ENCODE measurements around the gene HEXIM2.

Gene HEXIM2

DNA sequence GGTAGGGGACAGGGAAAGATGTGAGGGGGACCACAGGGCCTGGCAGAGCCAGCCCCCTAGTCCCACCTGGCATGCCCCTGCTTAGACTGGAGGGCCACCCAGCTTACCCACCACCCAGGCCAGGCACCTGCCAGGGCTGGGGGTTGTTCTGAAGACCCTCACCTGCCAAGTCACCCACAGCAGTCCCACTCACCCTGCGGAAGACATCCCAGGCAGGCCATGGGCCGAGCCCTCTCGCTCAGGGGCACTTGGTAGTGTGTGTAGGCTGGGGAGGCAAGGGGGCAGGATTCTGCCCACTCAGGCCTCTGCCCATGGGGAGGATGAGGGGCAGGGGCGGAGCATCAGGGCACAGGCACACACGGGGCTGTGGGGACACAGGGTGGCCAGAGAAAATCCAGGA lies 33.3 kb upstream of the HEXIM2 start:
- DNase-seq = no peak

GRCh38 chr17:45128989-45129388 lies 32.7 kb upstream of the HEXIM2 start:
- no peak for DNase-seq

- no peak for DNase-seq
Observed at GRCh38 chr17:45129426-45129939, 32.2 kb upstream of the HEXIM2 start.

- no peak for DNase-seq
Observed at GRCh38 chr17:45129940-45130680, 31.6 kb upstream of the HEXIM2 start.

GRCh38 chr17:45130681-45131615 lies 30.7 kb upstream of the HEXIM2 start:
- DNase-seq = no peak

- peak in 1 of 2 donors; percentile 26 for DNase-seq
Observed at GRCh38 chr17:45131616-45132319, 29.9 kb upstream of the HEXIM2 start.

- no peak for DNase-seq
Observed at GRCh38 chr17:45132320-45132571, 29.4 kb upstream of the HEXIM2 start, which contains the start of gene PLCD3. Gene PLCD3 (minus strand): TSS chr17:45132515. CDS start chr17:45132410, 105 bp downstream.

DNA sequence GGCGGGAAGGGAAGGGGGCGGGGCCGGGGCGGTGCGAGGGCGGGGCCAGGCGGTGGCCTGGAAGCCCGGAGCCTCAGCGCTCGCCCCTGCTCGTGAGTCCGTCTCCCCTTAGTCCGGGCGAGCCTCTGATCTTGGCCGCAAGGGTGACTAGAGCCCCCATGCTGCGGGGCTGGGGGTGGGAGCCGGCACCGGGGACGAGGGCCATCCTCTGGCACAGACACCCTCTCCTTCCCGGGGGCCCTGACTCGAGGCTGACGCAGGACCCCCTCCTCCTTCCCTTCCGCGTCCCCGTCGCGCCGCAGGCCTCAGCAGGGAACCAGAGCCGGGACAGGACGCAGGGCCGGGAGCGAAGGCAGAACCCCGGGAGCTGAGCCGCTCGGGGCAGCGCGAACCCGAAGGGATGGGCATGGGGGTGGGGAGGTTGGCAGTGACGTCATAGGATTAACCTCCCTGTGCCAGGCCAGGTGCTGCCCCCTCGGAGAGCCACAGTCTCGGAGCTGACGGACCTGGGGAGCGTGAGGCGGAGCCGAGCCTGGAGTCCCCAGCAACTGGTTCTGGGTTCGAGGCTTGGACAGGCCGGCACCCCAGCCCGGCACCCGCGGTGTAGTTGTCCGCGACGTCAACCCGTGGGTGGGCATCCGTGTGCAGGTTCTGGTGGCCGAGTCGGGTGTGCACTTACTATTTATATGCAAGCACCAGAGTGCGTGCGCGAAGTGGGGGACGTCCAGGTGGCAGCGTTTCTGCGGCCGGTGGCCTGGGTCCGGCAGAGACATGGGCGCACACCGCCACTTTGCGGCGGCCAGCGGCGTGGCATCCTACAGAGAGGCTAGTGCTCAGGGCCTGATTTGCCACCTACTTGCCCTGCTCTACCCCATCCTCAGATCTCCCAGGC lies 28.9 kb upstream of the HEXIM2 start:
- peak; percentile 55 to 66 for DNase-seq

- peak; percentile 97 to 100 for DNase-seq
Observed at GRCh38 chr17:45135192-45135977, 26.3 kb upstream of the HEXIM2 start, which contains the start of gene ACBD4. Gene ACBD4 (plus strand): TSS chr17:45135687. CDS start chr17:45136145, 458 bp downstream.

GRCh38 chr17:45135978-45136791 lies 25.5 kb upstream of the HEXIM2 start:
- no peak for DNase-seq

DNA sequence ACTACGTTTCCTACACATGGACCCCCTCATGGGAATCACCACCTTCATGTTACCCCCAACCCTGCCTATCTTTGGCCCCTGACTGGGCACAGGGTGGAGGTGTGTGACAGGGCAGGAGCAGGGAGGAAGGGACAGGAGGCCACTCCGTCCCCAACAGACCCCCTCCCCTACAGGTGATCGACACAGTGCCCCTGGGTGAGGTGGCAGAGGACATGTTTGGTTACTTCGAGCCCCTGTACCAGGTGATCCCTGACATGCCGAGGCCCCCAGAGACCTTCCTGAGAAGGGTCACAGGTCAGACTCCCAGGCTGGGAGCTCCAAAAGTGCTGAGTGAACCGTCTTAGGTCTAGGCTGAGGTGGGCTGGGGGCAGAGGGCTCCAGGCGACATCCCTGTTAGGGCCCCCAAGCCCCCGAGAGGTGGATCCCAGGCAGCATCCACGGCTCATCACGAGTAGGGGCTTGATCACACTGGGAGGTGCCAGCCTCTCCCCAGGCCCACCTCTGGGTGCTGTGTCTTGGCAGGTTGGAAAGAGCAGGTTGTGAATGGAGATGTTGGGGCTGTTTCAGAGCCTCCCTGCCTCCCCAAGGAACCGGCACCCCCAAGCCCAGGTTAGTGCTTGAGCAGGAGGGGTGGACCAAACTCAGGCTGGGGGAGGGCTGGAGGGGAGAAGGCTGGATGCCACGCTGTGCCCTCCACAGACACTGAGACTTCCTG lies 24.7 kb upstream of the HEXIM2 start:
- DNase-seq = no peak

DNA sequence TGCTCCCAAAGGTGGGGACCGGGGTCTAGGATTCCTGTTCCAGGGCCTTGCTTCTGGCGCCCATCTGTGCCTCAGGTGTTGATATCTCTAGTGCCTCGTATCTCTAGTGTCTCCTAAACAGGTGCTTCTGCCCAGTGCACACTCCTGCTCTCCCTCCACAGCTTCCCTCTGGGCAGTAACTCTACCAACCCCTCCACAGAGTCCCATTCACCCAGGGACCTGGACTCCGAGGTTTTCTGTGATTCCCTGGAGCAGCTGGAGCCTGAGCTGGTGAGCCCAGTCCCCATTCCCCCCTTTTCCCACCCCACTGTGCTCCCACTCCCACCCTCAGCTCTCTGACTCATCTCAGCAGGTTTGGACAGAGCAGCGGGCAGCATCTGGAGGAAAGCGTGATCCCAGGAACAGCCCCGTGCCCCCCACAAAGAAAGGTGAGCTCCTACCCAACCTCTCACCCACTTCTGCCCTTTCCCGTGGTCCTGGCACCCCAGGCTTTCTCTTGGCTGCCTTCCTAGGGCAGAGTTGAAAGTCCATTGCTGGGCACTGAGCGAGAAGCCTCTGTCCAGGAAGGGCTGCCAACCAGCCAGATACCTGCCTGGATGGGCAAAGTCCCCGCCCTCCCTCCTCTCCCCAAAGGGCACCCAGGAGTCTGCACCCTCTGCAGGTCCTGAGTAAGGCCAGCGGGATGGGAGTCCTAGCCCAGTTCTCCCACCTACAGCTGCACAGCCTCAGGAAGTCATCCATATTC lies 23.9 kb upstream of the HEXIM2 start:
- no peak for DNase-seq

DNA sequence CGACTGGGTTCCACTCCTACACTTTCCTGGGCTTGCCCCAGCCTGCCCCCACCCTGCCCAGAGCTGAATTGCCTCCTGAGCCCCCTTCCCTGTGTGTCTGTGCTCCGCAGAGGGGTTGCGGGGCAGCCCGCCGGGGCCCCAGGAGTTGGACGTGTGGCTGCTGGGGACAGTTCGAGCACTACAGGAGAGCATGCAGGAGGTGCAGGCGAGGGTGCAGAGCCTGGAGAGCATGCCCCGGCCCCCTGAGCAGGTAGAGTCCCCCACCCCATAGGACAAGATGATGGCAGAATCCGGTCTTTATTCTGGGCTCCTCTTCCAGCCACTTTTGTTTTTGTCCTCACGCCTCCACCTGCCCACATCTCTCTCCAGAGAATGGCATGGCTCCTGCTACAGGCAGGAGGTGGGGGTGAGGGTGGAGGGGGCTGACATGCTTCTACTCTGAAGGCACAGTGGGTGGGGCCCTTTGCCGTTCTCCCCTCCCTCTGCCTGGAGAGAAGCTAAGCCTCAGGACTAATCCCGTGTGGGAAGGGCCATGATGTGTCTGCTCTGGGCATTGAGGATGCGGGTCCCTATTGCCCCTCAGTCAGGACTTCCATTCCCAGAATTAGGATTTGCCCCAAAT lies 22.7 kb upstream of the HEXIM2 start:
- no peak for DNase-seq

GRCh38 chr17:45139533-45139920 lies 22.1 kb upstream of the HEXIM2 start:
- DNase-seq = no peak

- no peak for DNase-seq
Observed at GRCh38 chr17:45143094-45143670, 18.5 kb upstream of the HEXIM2 start.

DNA sequence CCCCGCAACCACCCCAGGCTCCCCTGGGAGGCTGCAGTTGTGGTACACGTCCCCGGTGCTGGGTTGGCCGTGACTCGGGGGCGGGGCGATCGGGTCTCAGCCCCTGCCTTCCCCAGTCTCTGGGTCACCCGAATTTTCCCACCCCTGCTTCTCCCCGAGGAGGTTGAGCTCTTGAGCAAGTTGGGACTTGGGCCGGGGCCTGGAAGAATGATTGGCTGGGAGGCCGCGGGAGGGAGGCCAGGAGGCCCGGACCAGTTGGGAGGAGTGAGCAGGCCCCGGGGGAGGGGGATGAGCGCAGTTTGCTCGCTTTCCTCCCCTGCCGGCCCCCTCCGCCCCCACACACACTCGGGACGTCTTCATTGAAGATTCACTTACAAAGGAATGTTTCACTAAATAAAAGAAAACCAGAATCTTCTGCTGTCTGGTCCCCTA lies 17.9 kb upstream of the HEXIM2 start:
- DNase-seq = peak; percentile 23 to 65

- no peak for DNase-seq
Observed at GRCh38 chr17:45144199-45145034, 17.3 kb upstream of the HEXIM2 start.

All from inflammatory macrophage treated with lipopolysaccharide for 1 hour (primary cell).